ENCODE data around the gene PTPN11. TPM values are rescaled to one million over a fixed set of nuclear protein-coding genes. Genes with fewer than 3 reads are reported as not detected.

The PTPN11 gene
- total and polyA plus RNA-seq, 3 experiments from 2014 or later: 80.2 to 171 (median 163) TPM

GRCh38 chr12:112543751-112544150 lies 125.0 kb downstream of the PTPN11 start:
- Histone ChIP-seq H3K36me3 (ENCODE audit: insufficient read depth, low read length) (no peaks in the 10 kb centered on the region), H3K9me3 (ENCODE audit: low read length) (no peaks in the 10 kb centered on the region), H3K27ac (ENCODE audit: low read depth, low read length) (no peak overlapping the region), H3K4me1 (ENCODE audit: insufficient read depth, low read length) (no peaks in the 10 kb centered on the region), H3K4me3 (ENCODE audit: low read length) (no peak overlapping the region), H3K27me3 (ENCODE audit: insufficient read depth, low read length, poor library complexity, severe bottlenecking) (no peaks in the 10 kb centered on the region)
- Mint-ChIP-seq H3K4me3 (no peak overlapping the region), H3K36me3 (no peaks in the 10 kb centered on the region), H3K9me3 (no peaks in the 10 kb centered on the region), H3K27ac (peak overlapping the region in 1 of 8 donors; percentile 23), H3K27me3 (peaks cover 20 to 33% of the 10 kb centered on the region in 2 donors), H3K4me1 (peaks cover 4 to 5% (median 5%) of the 10 kb centered on the region in 3 donors)
- DNase-seq: no peak
- CTCF ChIA-PET: no interaction called here
- POLR2A ChIA-PET: no interaction called here

GRCh38 chr12:112546339-112546738 lies 127.6 kb downstream of the PTPN11 start:
- Histone ChIP-seq H3K27ac (ENCODE audit: low read depth, low read length) (no peak overlapping the region), H3K9me3 (ENCODE audit: low read length) (no peaks in the 10 kb centered on the region), H3K4me3 (ENCODE audit: low read length) (no peak overlapping the region), H3K27me3 (ENCODE audit: insufficient read depth, low read length, poor library complexity, severe bottlenecking) (no peaks in the 10 kb centered on the region), H3K36me3 (ENCODE audit: insufficient read depth, low read length) (no peaks in the 10 kb centered on the region), H3K4me1 (ENCODE audit: insufficient read depth, low read length) (no peaks in the 10 kb centered on the region)
- Mint-ChIP-seq H3K27ac (no peak overlapping the region), H3K4me3 (no peak overlapping the region), H3K27me3 (peaks cover 25 to 45% of the 10 kb centered on the region in 2 donors), H3K4me1 (peaks cover 3 to 5% (median 5%) of the 10 kb centered on the region in 3 donors), H3K36me3 (no peaks in the 10 kb centered on the region), H3K9me3 (no peaks in the 10 kb centered on the region)
- no peak for DNase-seq
- CTCF ChIA-PET: no interaction called here
- POLR2A ChIA-PET: no interaction called here

GRCh38 chr12:112546996-112547395 lies 128.2 kb downstream of the PTPN11 start:
- H3K27me3 ChIP-seq (ENCODE audit: insufficient read depth, low read length, poor library complexity, severe bottlenecking): no peaks in the 10 kb centered on the region
- no peak overlapping the region for H3K4me3 ChIP-seq (ENCODE audit: low read length)
- CTCF ChIA-PET: no interaction called here
- Mint-ChIP-seq H3K36me3 (no peaks in the 10 kb centered on the region), H3K4me1 (peaks cover 3 to 5% (median 5%) of the 10 kb centered on the region in 3 donors), H3K27ac (no peak overlapping the region), H3K27me3 (peaks cover 25 to 40% of the 10 kb centered on the region in 2 donors), H3K9me3 (no peaks in the 10 kb centered on the region), H3K4me3 (no peak overlapping the region)
- no peak for DNase-seq
- POLR2A ChIA-PET: no interaction called here
- no peaks in the 10 kb centered on the region for H3K4me1 ChIP-seq (ENCODE audit: insufficient read depth, low read length)
- no peaks in the 10 kb centered on the region for H3K9me3 ChIP-seq (ENCODE audit: low read length)
- H3K36me3 ChIP-seq (ENCODE audit: insufficient read depth, low read length): no peaks in the 10 kb centered on the region
- no peak overlapping the region for H3K27ac ChIP-seq (ENCODE audit: low read depth, low read length)

GRCh38 chr12:112549031-112549430 lies 130.3 kb downstream of the PTPN11 start:
- Mint-ChIP-seq H3K9me3 (peaks cover 0 to 9% (median 0%) of the 10 kb centered on the region in 5 donors), H3K4me1 (peaks cover 3 to 5% (median 5%) of the 10 kb centered on the region in 3 donors), H3K27me3 (peaks cover 23 to 40% of the 10 kb centered on the region in 2 donors), H3K36me3 (no peaks in the 10 kb centered on the region), H3K4me3 (no peak overlapping the region), H3K27ac (peak overlapping the region in 1 of 8 donors; percentile 84)
- Histone ChIP-seq H3K4me3 (ENCODE audit: low read length) (no peak overlapping the region), H3K9me3 (ENCODE audit: low read length) (no peaks in the 10 kb centered on the region), H3K36me3 (ENCODE audit: insufficient read depth, low read length) (no peaks in the 10 kb centered on the region), H3K4me1 (ENCODE audit: insufficient read depth, low read length) (no peaks in the 10 kb centered on the region), H3K27ac (ENCODE audit: low read depth, low read length) (no peak overlapping the region), H3K27me3 (ENCODE audit: insufficient read depth, low read length, poor library complexity, severe bottlenecking) (no peaks in the 10 kb centered on the region)
- no peak for DNase-seq
- CTCF ChIA-PET: no interaction called here
- POLR2A ChIA-PET: no interaction called here

DNA sequence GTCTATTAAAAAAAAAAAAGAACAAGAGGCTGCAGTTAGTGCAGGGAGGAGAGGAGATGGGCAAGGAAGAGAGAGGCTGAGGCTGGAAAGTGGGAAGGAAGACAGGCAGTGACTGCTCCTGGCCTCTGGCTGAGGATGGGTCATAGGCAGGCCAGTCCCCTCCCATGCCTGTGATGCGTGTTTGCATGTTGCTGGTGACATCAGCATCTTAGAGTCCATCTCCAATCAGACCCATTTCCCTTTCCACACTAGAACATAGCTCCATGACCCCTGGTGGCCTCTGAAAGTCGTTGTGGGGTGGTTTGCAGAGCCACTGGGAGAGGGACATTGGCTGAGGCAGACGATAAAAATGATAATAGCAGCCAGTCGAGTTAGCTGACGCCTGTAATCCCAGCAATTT lies 132.9 kb downstream of the PTPN11 start:
- Mint-ChIP-seq H3K4me1 (peaks cover 3 to 5% (median 5%) of the 10 kb centered on the region in 3 donors), H3K9me3 (peaks cover 0 to 9% (median 0%) of the 10 kb centered on the region in 5 donors), H3K27ac (no peak overlapping the region), H3K36me3 (no peaks in the 10 kb centered on the region), H3K4me3 (no peak overlapping the region), H3K27me3 (peaks cover 26 to 51% of the 10 kb centered on the region in 2 donors)
- no peak for DNase-seq
- Histone ChIP-seq H3K36me3 (ENCODE audit: insufficient read depth, low read length) (no peaks in the 10 kb centered on the region), H3K27ac (ENCODE audit: low read depth, low read length) (no peak overlapping the region), H3K4me1 (ENCODE audit: insufficient read depth, low read length) (no peaks in the 10 kb centered on the region), H3K27me3 (ENCODE audit: insufficient read depth, low read length, poor library complexity, severe bottlenecking) (no peaks in the 10 kb centered on the region), H3K4me3 (ENCODE audit: low read length) (no peak overlapping the region), H3K9me3 (ENCODE audit: low read length) (no peaks in the 10 kb centered on the region)
- POLR2A ChIA-PET: no interaction called here
- CTCF ChIA-PET: no interaction called here

- ChIA-PET POLR2A (no interaction called here), CTCF (no interaction called here)
- H3K36me3 Mint-ChIP-seq: no peaks in the 10 kb centered on the region
- H3K36me3 ChIP-seq (ENCODE audit: insufficient read depth, low read length): no peaks in the 10 kb centered on the region
- no peaks in the 10 kb centered on the region for H3K9me3 ChIP-seq (ENCODE audit: low read length)
- H3K4me1 Mint-ChIP-seq: peaks cover 0 to 5% (median 2%) of the 10 kb centered on the region in 3 donors
- H3K4me1 ChIP-seq (ENCODE audit: insufficient read depth, low read length): no peaks in the 10 kb centered on the region
- DNase-seq: no peak
- H3K27ac Mint-ChIP-seq: no peak overlapping the region
- no peak overlapping the region for H3K27ac ChIP-seq (ENCODE audit: low read depth, low read length)
- H3K27me3 Mint-ChIP-seq: peaks cover 13 to 39% of the 10 kb centered on the region in 2 donors
- H3K27me3 ChIP-seq (ENCODE audit: insufficient read depth, low read length, poor library complexity, severe bottlenecking): no peaks in the 10 kb centered on the region
- H3K9me3 Mint-ChIP-seq: peaks cover 0 to 9% (median 0%) of the 10 kb centered on the region in 5 donors
- no peak overlapping the region for H3K4me3 ChIP-seq (ENCODE audit: low read length)
- no peak overlapping the region for H3K4me3 Mint-ChIP-seq
These were observed 137.0 kb downstream of the PTPN11 start for GRCh38 chr12:112555621-112556233.

- Mint-ChIP-seq H3K4me1 (peaks cover 0 to 5% (median 2%) of the 10 kb centered on the region in 3 donors), H3K27ac (no peak overlapping the region), H3K9me3 (peaks cover 0 to 4% (median 0%) of the 10 kb centered on the region in 5 donors), H3K4me3 (no peak overlapping the region), H3K36me3 (peaks cover 0 to 8% (median 0%) of the 10 kb centered on the region in 3 donors), H3K27me3 (peaks cover 4 to 29% of the 10 kb centered on the region in 2 donors)
- no peaks in the 10 kb centered on the region for H3K4me1 ChIP-seq (ENCODE audit: insufficient read depth, low read length)
- no peaks in the 10 kb centered on the region for H3K36me3 ChIP-seq (ENCODE audit: insufficient read depth, low read length)
- H3K27me3 ChIP-seq (ENCODE audit: insufficient read depth, low read length, poor library complexity, severe bottlenecking): no peaks in the 10 kb centered on the region
- POLR2A ChIA-PET: no interaction called here
- no peak overlapping the region for H3K27ac ChIP-seq (ENCODE audit: low read depth, low read length)
- H3K4me3 ChIP-seq (ENCODE audit: low read length): no peak overlapping the region
- CTCF ChIA-PET: no interaction called here
- H3K9me3 ChIP-seq (ENCODE audit: low read length): no peaks in the 10 kb centered on the region
- DNase-seq: no peak
These were observed 139.3 kb downstream of the PTPN11 start for GRCh38 chr12:112557951-112558630.

Data from CD8-positive, alpha-beta memory T cell (primary cell).